ENCODE data around the gene OR12D1.

OR12D1 gene

GRCh38 chr6:29399525-29399924 is 15.2 kb upstream of the OR12D1 start:
- Histone ChIP-seq H3K4me1 (no peaks in the 10 kb centered on the region), H3K9me3 (no peaks in the 10 kb centered on the region), H3K4me3 (ENCODE audit: low read depth, low read length) (no peak overlapping the region), H3K27me3 (no peaks in the 10 kb centered on the region), H3K36me3 (no peaks in the 10 kb centered on the region)
- DNase-seq: no peak
- TF ChIP-seq CTCF (IDR thresholded peaks at IDR 0.05; ENCODE audit: low read depth, low read length): no peak

GRCh38 chr6:29403801-29404200 is 10.9 kb upstream of the OR12D1 start:
- no peak for TF ChIP-seq CTCF (IDR thresholded peaks at IDR 0.05; ENCODE audit: low read depth, low read length)
- Histone ChIP-seq H3K4me3 (ENCODE audit: low read depth, low read length) (no peak overlapping the region), H3K27me3 (no peaks in the 10 kb centered on the region), H3K36me3 (no peaks in the 10 kb centered on the region), H3K4me1 (no peaks in the 10 kb centered on the region), H3K9me3 (no peaks in the 10 kb centered on the region)
- no peak for DNase-seq

- no peaks in the 10 kb centered on the region for H3K4me1 ChIP-seq
- H3K4me3 ChIP-seq (ENCODE audit: low read depth, low read length): no peak overlapping the region
- no peaks in the 10 kb centered on the region for H3K9me3 ChIP-seq
- no peaks in the 10 kb centered on the region for H3K36me3 ChIP-seq
- H3K27me3 ChIP-seq: 0 out of 2 replicates have a peak, but pooled peaks cover 5% of the 10 kb centered on the region
- DNase-seq: no peak
- TF ChIP-seq CTCF (IDR thresholded peaks at IDR 0.05; ENCODE audit: low read depth, low read length): no peak
Measured at GRCh38 chr6:29419516-29419915, 4.8 kb downstream of the OR12D1 start.

- DNase-seq: no peak
- no peak overlapping the region for H3K4me3 ChIP-seq (ENCODE audit: low read depth, low read length)
Measured at GRCh38 chr6:29424168-29424567, 9.4 kb downstream of the OR12D1 start.

GRCh38 chr6:29424575-29424974 is 9.8 kb downstream of the OR12D1 start:
- TF ChIP-seq CTCF (IDR thresholded peaks at IDR 0.05; ENCODE audit: low read depth, low read length): no peak
- Histone ChIP-seq H3K4me3 (ENCODE audit: low read depth, low read length) (no peak overlapping the region), H3K4me1 (no peaks in the 10 kb centered on the region), H3K9me3 (no peaks in the 10 kb centered on the region), H3K27me3 (0 out of 2 replicates have a peak, but pooled peaks cover 5% of the 10 kb centered on the region), H3K36me3 (no peaks in the 10 kb centered on the region)
- DNase-seq: no peak

More at GRCh38 chr6:29424168-29424567, 9.4 kb downstream of the OR12D1 start:
- H3K9me3 ChIP-seq: no peaks in the 10 kb centered on the region
- no peak for TF ChIP-seq CTCF (IDR thresholded peaks at IDR 0.05; ENCODE audit: low read depth, low read length)
- H3K36me3 ChIP-seq: no peaks in the 10 kb centered on the region
- H3K27me3 ChIP-seq: 0 out of 2 replicates have a peak, but pooled peaks cover 5% of the 10 kb centered on the region
- no peaks in the 10 kb centered on the region for H3K4me1 ChIP-seq

GRCh38 chr6:29425075-29425474 is 10.3 kb downstream of the OR12D1 start:
- Histone ChIP-seq H3K4me1 (no peaks in the 10 kb centered on the region), H3K36me3 (no peaks in the 10 kb centered on the region), H3K9me3 (no peaks in the 10 kb centered on the region), H3K4me3 (ENCODE audit: low read depth, low read length) (no peak overlapping the region), H3K27me3 (0 out of 2 replicates have a peak, but pooled peaks cover 5% of the 10 kb centered on the region)
- TF ChIP-seq CTCF (IDR thresholded peaks at IDR 0.05; ENCODE audit: low read depth, low read length): no peak
- no peak for DNase-seq

Data from BE2C (cell line).